PC-9 (cell line): Measurements from ENCODE around the gene ALKBH5. TPM values are rescaled to one million over a fixed set of nuclear protein-coding genes. Genes with fewer than 3 reads are reported as not detected.

Experiments used
- BruUV-seq: library from RNA; stranded (reverse); fragments of 400-500 nt; replicated peaks from 2 replicates; lab custom pipeline; 2021; lab: Mats Ljungman, UMichigan
- CTCF ChIA-PET: fragments of 300-600 bp; sonication (Branson Sonifier 250); formaldehyde crosslinking; loops from one replicate; lab custom pipeline; 2022; ENCODE audit warnings: antibody characterized with exemption; lab: Charles Lee
- POLR2A ChIA-PET: fragments of 300-600 bp; sonication (Branson Sonifier 250); formaldehyde crosslinking; loops from one replicate; lab custom pipeline; 2022; ENCODE audit warnings: antibody characterized with exemption; ENCODE audit not compliant: unreplicated experiment; lab: Charles Lee
- DNase-seq, 2 experiments: peaks; one replicate each; pipeline versions ENCODE4 v3.0.0 to v3.0.0-alpha.2; 2015 to 2022; ENCODE audit warnings: mixed read lengths in 1 of 2
- H2AFZ ChIP-seq: fragments of 200-600 bp; sonication (generic); 2 replicates; pipeline ENCODE4 v1.8.1; 2017; ENCODE audit warnings: antibody characterized with exemption
- H3F3A ChIP-seq: fragments of 200-600 bp; sonication (generic); 2 replicates; pipeline ENCODE4 v1.8.1; 2017; ENCODE audit warnings: antibody characterized with exemption, mild to moderate bottlenecking, low read depth; ENCODE audit not compliant: insufficient read depth
- H3K27ac ChIP-seq: fragments of 200-600 bp; sonication (generic); 2 replicates; pipeline ENCODE4 v1.6.1; 2016; ENCODE audit warnings: mixed run types
- H3K27me3 ChIP-seq: fragments of 200-600 bp; sonication (generic); 2 replicates; pipeline ENCODE4 v1.6.1; 2016; ENCODE audit warnings: low read depth, mixed run types; ENCODE audit not compliant: insufficient read depth
- H3K36me3 ChIP-seq: fragments of 200-600 bp; sonication (generic); 2 replicates; pipeline ENCODE4 v1.6.1; 2016; ENCODE audit warnings: low read depth, mixed run types
- H3K4me1 ChIP-seq: fragments of 200-600 bp; sonication (generic); replicated peaks from 2 replicates; pipeline ENCODE4 v1.6.1; 2016; ENCODE audit warnings: mixed run types; ENCODE audit not compliant: insufficient read depth
- H3K4me2 ChIP-seq: fragments of 200-600 bp; sonication (generic); 2 replicates; pipeline ENCODE4 v1.6.1; 2017; ENCODE audit warnings: mixed run types
- H3K4me3 ChIP-seq: fragments of 200-600 bp; sonication (generic); 2 replicates; pipeline ENCODE4 v1.6.1; 2016; ENCODE audit warnings: mixed run types
- H3K79me2 ChIP-seq: fragments of 200-600 bp; sonication (generic); 2 replicates; pipeline ENCODE4 v1.6.1; 2017; ENCODE audit warnings: low read depth, mixed run types
- H3K9me2 ChIP-seq: fragments of 200-600 bp; sonication (generic); 2 replicates; pipeline ENCODE4 v1.8.1; 2017; ENCODE audit warnings: mild to moderate bottlenecking; ENCODE audit not compliant: insufficient read depth
- H3K9me3 ChIP-seq: fragments of 200-600 bp; sonication (generic); 2 replicates; pipeline ENCODE4 v1.8.1; 2016; ENCODE audit warnings: low read depth; ENCODE audit not compliant: insufficient read depth
- H4K20me1 ChIP-seq: fragments of 200-600 bp; sonication (generic); 2 replicates; pipeline ENCODE4 v1.8.1; 2017; ENCODE audit not compliant: insufficient read depth
- CTCF ChIP-seq: fragments of 200-600 bp; sonication (generic); conservative IDR thresholded peaks from 2 replicates; pipeline ENCODE4 v1.6.1; 2017; ENCODE audit warnings: mixed run types, antibody characterized with exemption, mild to moderate bottlenecking, moderate library complexity
- EZH2 ChIP-seq: fragments of 200-600 bp; sonication (generic); IDR thresholded peaks from 2 replicates; pipeline ENCODE4 v1.8.0; 2017; ENCODE audit warnings: antibody characterized with exemption, low read depth
- intact Hi-C: fragments of 100-400 bp; cut with micrococcal nuclease; formaldehyde crosslinking; loops from one replicate; pipeline ENCODE4 v1.10.0; 2022; ENCODE audit not compliant: unreplicated experiment
- total RNA-seq: library from RNA; stranded (reverse); gene quantifications from 2 replicates; pipeline ENCODE4 v1.2.3, GENCODE V29; 2021

ALKBH5 gene
- total RNA-seq, 1 experiment from 2014 or later: 117 TPM

GRCh38 chr17:18138065-18138749, 45.4 kb upstream of the ALKBH5 start:
- BruUV-seq: no TSS peak
- Histone ChIP-seq H2AFZ (no peak overlapping the region), H3K4me3 (no peak overlapping the region), H4K20me1 (no peaks in the 10 kb centered on the region), H3F3A (no peaks in the 10 kb centered on the region), H3K4me2 (no peak overlapping the region), H3K79me2 (no peaks in the 10 kb centered on the region), H3K36me3 (no peaks in the 10 kb centered on the region), H3K27me3 (no peaks in the 10 kb centered on the region), H3K9me2 (no peaks in the 10 kb centered on the region), H3K27ac (no peak overlapping the region), H3K4me1 (no peaks in the 10 kb centered on the region), H3K9me3 (no peaks in the 10 kb centered on the region)
- DNase-seq: no peak
- intact Hi-C loops: no loop called here
- TF ChIP-seq CTCF: no peak
- TF ChIP-seq EZH2: no peak
- POLR2A ChIA-PET: interaction anchor here (0.7 kb wide), 1 partner anchor 9 kb away, joined by 4 read pairs; no protein-coding TSS in a partner anchor
- CTCF ChIA-PET: interaction anchor here (0.6 to 1.0 kb wide), 3 partner anchors 32 to 1346 kb away, joined by 3 to 16 read pairs (median 4); no protein-coding TSS in a partner anchor

- H3K4me1 ChIP-seq: no peaks in the 10 kb centered on the region
- TF ChIP-seq EZH2 (no peak), CTCF (no peak)
- intact Hi-C loops: no loop called here
- H3K79me2 ChIP-seq: no peaks in the 10 kb centered on the region
- H3K9me3 ChIP-seq: no peaks in the 10 kb centered on the region
- DNase-seq: no peak
- no peaks in the 10 kb centered on the region for H3K36me3 ChIP-seq
- CTCF ChIA-PET: interaction anchor here (0.6 kb wide), 2 partner anchors 74 to 1345 kb away, joined by 3 to 16 read pairs; no protein-coding TSS in a partner anchor
- no peaks in the 10 kb centered on the region for H3K9me2 ChIP-seq
- H3K27me3 ChIP-seq: no peaks in the 10 kb centered on the region
- POLR2A ChIA-PET: no interaction called here
- H3F3A ChIP-seq: no peaks in the 10 kb centered on the region
- H3K27ac ChIP-seq: no peak overlapping the region
- no peaks in the 10 kb centered on the region for H4K20me1 ChIP-seq
- H2AFZ ChIP-seq: no peak overlapping the region
- no peak overlapping the region for H3K4me3 ChIP-seq
- no TSS peak for BruUV-seq
- no peak overlapping the region for H3K4me2 ChIP-seq
Observed at GRCh38 chr17:18139092-18139491, 44.5 kb upstream of the ALKBH5 start.

- intact Hi-C loops: no loop called here
- Histone ChIP-seq H3K27ac (no peak overlapping the region), H3K9me3 (no peaks in the 10 kb centered on the region), H3F3A (no peaks in the 10 kb centered on the region), H3K4me2 (no peak overlapping the region), H3K36me3 (no peaks in the 10 kb centered on the region), H2AFZ (no peak overlapping the region), H3K4me3 (no peak overlapping the region), H3K4me1 (no peaks in the 10 kb centered on the region), H3K79me2 (no peaks in the 10 kb centered on the region), H3K27me3 (no peaks in the 10 kb centered on the region), H4K20me1 (no peaks in the 10 kb centered on the region), H3K9me2 (no peaks in the 10 kb centered on the region)
- BruUV-seq: no TSS peak
- CTCF ChIA-PET: no interaction called here
- TF ChIP-seq CTCF (no peak), EZH2 (no peak)
- POLR2A ChIA-PET: no interaction called here
- no peak for DNase-seq
Observed at GRCh38 chr17:18139498-18139897, 44.1 kb upstream of the ALKBH5 start.
